Stimulated activated CD8-positive, alpha-beta memory T cell treated with anti-CD3 and anti-CD28 coated beads, Interleukin-12 subunit alpha, Interleukin-12 subunit beta, amount 100 ng/mL, for 24 hours (primary cell): ENCODE results near the gene ARHGAP30.
"Not testable (repeated sequence)": the region's sequence is repeated elsewhere in the genome, so short reads cannot be mapped to it uniquely, and the experiment has no call there.

Source experiments
- DNase-seq: peaks from one replicate; pipeline ENCODE4 v3.0.0-alpha.2; 2020; ENCODE audit errors: extremely low read depth

The ARHGAP30 gene

DNA sequence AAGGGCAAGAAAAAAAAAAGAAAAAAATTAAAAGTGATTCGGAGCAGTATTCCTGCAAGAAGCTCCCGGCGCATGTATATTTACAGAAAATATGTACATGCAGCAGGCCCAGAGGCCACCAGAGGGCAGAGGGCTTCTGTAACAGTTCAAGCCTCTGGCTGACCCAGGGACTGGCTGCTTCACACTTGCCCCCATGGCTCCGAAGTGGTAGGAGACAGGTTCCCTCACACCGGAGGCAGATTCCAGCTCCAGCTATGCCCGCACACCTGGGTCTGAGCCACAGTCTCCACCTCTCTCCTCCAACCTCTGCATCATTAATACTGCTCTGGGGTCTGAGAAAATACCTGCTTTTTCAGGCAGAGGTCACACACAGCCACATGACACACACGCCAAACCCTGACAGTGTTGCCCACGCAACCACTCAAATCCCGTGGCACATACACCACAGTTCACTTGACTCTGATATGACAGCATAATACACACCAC, 2.2 kb upstream of the ARHGAP30 start:
- DNase-seq: no peak

DNA sequence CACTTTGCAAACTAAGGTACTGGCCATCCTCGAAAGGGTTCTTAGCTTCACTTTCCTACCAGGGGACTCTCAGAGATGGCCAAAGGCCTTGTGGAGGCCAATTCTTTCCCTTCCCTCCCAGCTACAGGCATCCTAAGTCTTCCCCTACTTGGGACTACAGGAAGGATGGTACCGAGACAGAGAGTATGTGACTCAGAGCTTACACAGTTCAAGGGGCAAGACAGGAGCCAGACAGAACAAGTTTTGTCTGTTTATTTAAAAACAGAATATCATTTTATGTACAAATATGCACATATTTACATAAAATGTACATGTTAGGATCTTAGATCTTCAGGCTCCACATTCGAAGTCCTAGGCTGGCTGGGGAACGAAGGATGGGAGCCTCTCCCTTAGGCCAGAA, 1.1 kb upstream of the ARHGAP30 start:
- DNase-seq: no peak

GRCh38 chr1:161069241-161069640, 450 bp downstream of the ARHGAP30 start:
- DNase-seq: no peak

GRCh38 chr1:161068306-161069234, 1.1 kb downstream of the ARHGAP30 start:
- DNase-seq: peak; percentile 60

DNA sequence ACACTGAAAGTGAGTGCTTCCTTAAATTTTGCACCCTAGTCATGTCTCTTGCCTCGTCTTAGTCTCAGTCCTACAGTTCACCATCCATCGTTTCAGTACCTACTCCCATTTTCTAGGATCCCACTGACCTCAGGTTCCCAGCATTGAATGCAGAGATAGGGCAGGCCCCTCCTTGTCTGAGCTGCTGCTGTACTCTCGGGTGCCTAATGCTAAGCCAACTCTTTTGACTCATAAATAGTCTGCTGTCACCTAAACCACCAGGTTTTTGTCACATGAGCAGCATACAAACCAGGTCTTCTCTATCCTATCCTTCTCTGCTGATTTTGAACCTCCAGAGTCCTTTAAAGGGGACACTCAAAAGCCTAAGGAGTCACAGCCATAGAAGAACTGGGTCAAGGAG, 3.0 kb downstream of the ARHGAP30 start:
- DNase-seq: no peak

DNA sequence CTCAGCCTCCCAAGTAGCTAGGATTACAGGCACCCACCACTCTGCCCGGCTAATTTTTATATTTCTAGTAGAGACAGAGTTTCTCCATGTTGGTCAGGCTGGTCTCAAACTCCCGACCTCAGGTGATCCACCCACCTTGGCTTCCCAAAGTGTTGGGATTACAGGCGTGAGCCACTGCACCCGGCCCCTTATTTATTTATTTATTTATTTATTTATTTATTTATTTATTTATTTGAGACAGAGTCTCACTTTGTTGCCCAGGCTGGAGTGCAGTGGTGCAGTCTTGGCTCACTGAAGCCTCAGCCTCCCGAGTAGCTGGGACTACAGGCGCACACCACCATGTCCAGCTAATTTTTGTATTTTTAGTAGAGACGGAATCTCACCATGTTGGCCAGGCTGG, 4.0 kb downstream of the ARHGAP30 start:
- DNase-seq: not testable (repeated sequence)

GRCh38 chr1:161063936-161064335, 5.8 kb downstream of the ARHGAP30 start:
- DNase-seq: not testable (repeated sequence)

- no peak for DNase-seq
These were observed 8.3 kb downstream of the ARHGAP30 start for GRCh38 chr1:161061419-161061818.

- DNase-seq: no peak
These were observed 10.4 kb downstream of the ARHGAP30 start for GRCh38 chr1:161059293-161059692.

DNA sequence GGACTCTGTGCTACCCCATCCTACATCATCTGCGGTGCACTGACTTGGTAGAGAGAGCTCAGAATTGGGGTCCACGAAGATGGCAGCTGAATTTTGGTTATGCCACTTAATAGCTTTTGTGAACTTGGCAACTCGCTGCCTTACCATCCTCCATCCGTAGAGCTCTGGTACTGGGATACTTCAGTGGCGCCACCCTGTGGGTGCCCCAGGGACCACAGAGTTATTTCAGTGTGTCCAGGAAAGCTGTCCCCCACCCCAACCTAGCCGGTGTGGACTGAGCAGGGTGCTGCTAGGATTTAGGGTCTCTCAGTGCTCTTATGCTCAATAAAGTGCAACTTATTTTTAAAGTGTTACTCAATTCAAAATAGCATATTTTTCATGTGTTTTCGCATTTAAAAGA, 14.9 kb downstream of the ARHGAP30 start:
- no peak for DNase-seq

DNA sequence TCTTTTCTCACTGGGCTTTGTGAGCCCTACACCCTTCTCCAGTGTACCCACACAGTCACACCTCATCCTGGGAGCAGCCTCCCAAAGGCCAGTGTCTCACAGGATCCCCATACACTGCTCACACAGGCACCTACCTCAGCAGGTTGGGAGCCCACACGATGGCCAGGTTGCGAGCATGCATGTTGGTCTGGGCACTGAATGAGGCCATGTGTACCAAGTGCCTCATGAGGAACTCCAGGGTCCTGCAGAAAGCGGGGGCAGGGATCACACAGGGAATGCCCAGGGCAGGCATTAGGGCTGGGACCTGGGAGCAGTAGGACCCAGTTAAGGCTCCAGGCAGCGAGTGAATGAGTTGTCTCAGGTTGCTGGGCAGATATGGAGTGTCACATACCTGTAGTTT, 15.5 kb downstream of the ARHGAP30 start:
- DNase-seq: no peak

GRCh38 chr1:161052899-161053298, 16.8 kb downstream of the ARHGAP30 start:
- DNase-seq: no peak

GRCh38 chr1:161051219-161051618, 18.5 kb downstream of the ARHGAP30 start:
- no peak for DNase-seq

DNA sequence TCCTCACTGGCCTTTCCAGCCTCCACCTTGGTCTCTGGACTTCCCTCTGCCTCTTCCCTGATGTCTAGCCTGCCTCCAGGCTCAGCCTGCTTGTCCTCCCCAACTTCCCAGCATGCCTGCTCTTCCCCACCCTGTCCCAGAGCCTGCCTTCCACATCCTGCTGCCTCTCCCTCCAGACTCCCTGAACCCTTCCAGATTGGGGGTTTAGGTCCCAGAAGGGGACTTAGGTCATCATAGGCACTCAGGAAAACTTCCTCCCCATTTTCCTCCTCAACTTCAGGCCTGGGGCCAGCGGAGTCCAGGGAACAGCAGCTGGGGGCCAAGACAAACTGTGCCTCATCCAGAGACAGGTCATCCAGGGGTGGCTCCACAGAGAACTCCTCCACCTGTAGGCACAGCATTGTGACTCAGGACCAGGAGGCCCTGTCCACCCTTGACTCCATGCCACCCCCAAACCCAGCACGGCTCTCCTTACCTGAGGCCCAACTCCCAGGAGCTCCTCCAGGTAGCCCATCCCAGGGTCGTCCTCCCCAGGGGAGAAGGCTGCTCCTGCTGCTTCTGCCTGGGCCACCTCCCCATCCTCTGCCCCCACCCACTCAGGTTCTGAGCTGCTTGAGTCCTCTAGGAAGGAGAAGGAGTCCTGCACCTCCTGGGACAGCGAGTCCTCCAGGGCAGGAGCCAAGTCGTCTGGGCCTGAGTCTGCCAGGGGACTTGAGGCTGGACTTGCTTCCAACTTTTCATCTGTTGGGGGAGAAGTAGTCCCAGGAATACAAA, 20.6 kb downstream of the ARHGAP30 start:
- no peak for DNase-seq

GRCh38 chr1:161047436-161048420, 22.0 kb downstream of the ARHGAP30 start:
- DNase-seq: no peak

GRCh38 chr1:161046605-161047228, 23.0 kb downstream of the ARHGAP30 start:
- no peak for DNase-seq

- peak; percentile 82 for DNase-seq
These were observed 23.7 kb downstream of the ARHGAP30 start, which contains the start of gene USF1 for GRCh38 chr1:161045736-161046604. USF1 (minus strand) TSS chr1:161045977; CDS start chr1:161043275, 2,702 bp downstream.

GRCh38 chr1:161044908-161045735, 24.6 kb downstream of the ARHGAP30 start:
- DNase-seq: no peak

DNA sequence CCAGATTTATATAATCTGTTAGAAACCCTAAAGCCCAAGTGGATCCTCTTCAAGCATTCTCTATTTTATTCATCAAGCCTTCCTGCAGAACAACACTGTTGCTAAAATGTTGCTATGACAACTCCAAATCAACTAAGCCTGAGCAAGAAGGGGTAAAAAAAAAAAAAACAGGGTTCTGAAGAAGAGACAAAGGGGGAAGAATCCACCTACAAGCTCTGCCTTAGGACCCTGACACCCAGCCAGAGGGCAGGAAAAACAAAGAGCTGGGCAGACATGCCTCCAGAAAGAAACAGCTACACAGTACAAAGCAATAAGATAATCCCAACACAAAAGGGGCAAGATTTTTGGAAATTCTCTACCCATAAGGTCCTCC, 25.2 kb downstream of the ARHGAP30 start:
- no peak for DNase-seq
